ENCODE results near the gene FDX2.

- no peak for TF ChIP-seq TAF1 (IDR thresholded peaks at IDR 0.05; ENCODE audit: low read depth)
- no peak for TF ChIP-seq REST (IDR thresholded peaks at IDR 0.05; ENCODE audit: borderline replicate concordance)
- TF ChIP-seq, protein P1, sequence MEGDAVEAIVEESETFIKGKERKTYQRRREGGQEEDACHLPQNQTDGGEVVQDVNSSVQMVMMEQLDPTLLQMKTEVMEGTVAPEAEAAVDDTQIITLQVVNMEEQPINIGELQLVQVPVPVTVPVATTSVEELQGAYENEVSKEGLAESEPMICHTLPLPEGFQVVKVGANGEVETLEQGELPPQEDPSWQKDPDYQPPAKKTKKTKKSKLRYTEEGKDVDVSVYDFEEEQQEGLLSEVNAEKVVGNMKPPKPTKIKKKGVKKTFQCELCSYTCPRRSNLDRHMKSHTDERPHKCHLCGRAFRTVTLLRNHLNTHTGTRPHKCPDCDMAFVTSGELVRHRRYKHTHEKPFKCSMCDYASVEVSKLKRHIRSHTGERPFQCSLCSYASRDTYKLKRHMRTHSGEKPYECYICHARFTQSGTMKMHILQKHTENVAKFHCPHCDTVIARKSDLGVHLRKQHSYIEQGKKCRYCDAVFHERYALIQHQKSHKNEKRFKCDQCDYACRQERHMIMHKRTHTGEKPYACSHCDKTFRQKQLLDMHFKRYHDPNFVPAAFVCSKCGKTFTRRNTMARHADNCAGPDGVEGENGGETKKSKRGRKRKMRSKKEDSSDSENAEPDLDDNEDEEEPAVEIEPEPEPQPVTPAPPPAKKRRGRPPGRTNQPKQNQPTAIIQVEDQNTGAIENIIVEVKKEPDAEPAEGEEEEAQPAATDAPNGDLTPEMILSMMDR (IDR thresholded peaks at IDR 0.05; ENCODE audit: poor library complexity, severe bottlenecking) = no peak
- TF ChIP-seq RAD21 (conservative IDR thresholded peaks at IDR 0.05) = no peak
These were observed 16.0 kb downstream of the FDX2 start for GRCh38 chr19:10299545-10300458.

All from neural cell (in vitro differentiated cells).